H9 (cell line): Measurements from ENCODE around the gene PPCDC. TPM values are rescaled to one million over a fixed set of nuclear protein-coding genes. Genes with fewer than 3 reads are reported as not detected.

Experiments used
- DNase-seq: peaks from one replicate; pipeline ENCODE4 v3.0.0-alpha.2; 2017
- H2AFZ ChIP-seq: one replicate; pipeline ENCODE4 v1.6.1; 2013; ENCODE audit warnings: mild to moderate bottlenecking, low read length, control low read depth, moderate library complexity
- H2AK5ac ChIP-seq: 2 replicates; pipeline ENCODE4 v1.6.1; 2013; ENCODE audit warnings: low read length, control low read depth, mixed read lengths; ENCODE audit not compliant: insufficient read length
- H2BK120ac ChIP-seq: one replicate; pipeline ENCODE4 v1.6.1; 2013; ENCODE audit warnings: low read depth, mild to moderate bottlenecking, low read length, control low read depth, inconsistent platforms; ENCODE audit not compliant: poor library complexity, severe bottlenecking
- H2BK12ac ChIP-seq: 2 replicates; pipeline ENCODE4 v1.6.1; 2013; ENCODE audit warnings: low read length, control low read depth, mixed read lengths, low read depth; ENCODE audit not compliant: insufficient read length
- H2BK15ac ChIP-seq: 2 replicates; pipeline ENCODE4 v1.6.1; 2013; ENCODE audit warnings: low read depth, low read length, control low read depth
- H2BK20ac ChIP-seq: one replicate; pipeline ENCODE4 v1.6.1; 2013; ENCODE audit warnings: low read depth, mild to moderate bottlenecking, low read length, control low read depth, inconsistent platforms; ENCODE audit not compliant: poor library complexity, severe bottlenecking
- H2BK5ac ChIP-seq: 2 replicates; pipeline ENCODE4 v1.6.1; 2013; ENCODE audit warnings: low read length, control low read depth, mixed read lengths; ENCODE audit not compliant: insufficient read length
- H3K14ac ChIP-seq: 2 replicates; pipeline ENCODE4 v1.6.1; 2013; ENCODE audit warnings: low read length, control low read depth; ENCODE audit not compliant: insufficient read depth
- H3K18ac ChIP-seq: 2 replicates; pipeline ENCODE4 v1.6.1; 2013; ENCODE audit warnings: low read depth, mild to moderate bottlenecking, mixed read lengths, low read length, control low read depth; ENCODE audit not compliant: insufficient read length
- H3K23ac ChIP-seq: 2 replicates; pipeline ENCODE4 v1.6.1; 2013; ENCODE audit warnings: low read length, control low read depth, mixed read lengths, low read depth; ENCODE audit not compliant: insufficient read length
- H3K23me2 ChIP-seq: 2 replicates; pipeline ENCODE4 v1.6.1; 2013; ENCODE audit warnings: low read depth, mild to moderate bottlenecking, mixed read lengths, low read length, control low read depth; ENCODE audit not compliant: insufficient read length, poor library complexity, severe bottlenecking
- H3K27ac ChIP-seq: 2 replicates; pipeline ENCODE4 v1.5.1; 2013; ENCODE audit warnings: low read length, control low read depth, mixed read lengths, low read depth; ENCODE audit not compliant: insufficient read length
- H3K27me3 ChIP-seq: 2 replicates; pipeline ENCODE4 v1.6.1; 2013; ENCODE audit warnings: low read length, control low read depth, inconsistent platforms; ENCODE audit not compliant: insufficient read depth
- H3K4ac ChIP-seq: 2 replicates; pipeline ENCODE4 v1.6.1; 2013; ENCODE audit warnings: low read depth, mild to moderate bottlenecking, control low read depth, inconsistent platforms, low read length, moderate library complexity
- H3K4me1 ChIP-seq: 2 replicates; pipeline ENCODE4 v1.6.1; 2013; ENCODE audit warnings: low read length, control low read depth, inconsistent platforms; ENCODE audit not compliant: insufficient read depth
- H3K4me2 ChIP-seq: 2 replicates; pipeline ENCODE4 v1.6.1; 2013; ENCODE audit warnings: low read length, control low read depth, mixed read lengths; ENCODE audit not compliant: insufficient read length, insufficient read depth
- H3K56ac ChIP-seq: 2 replicates; pipeline ENCODE4 v1.6.1; 2013; ENCODE audit warnings: low read depth, mild to moderate bottlenecking, mixed read lengths, low read length, control low read depth; ENCODE audit not compliant: insufficient read length
- H3K79me1 ChIP-seq: 2 replicates; pipeline ENCODE4 v1.6.1; 2013; ENCODE audit warnings: low read depth, mild to moderate bottlenecking, moderate library complexity, low read length, control low read depth, inconsistent platforms; ENCODE audit not compliant: insufficient read depth, poor library complexity, severe bottlenecking
- H3K79me2 ChIP-seq: 2 replicates; pipeline ENCODE4 v1.6.1; 2013; ENCODE audit warnings: low read length, control low read depth, inconsistent platforms; ENCODE audit not compliant: insufficient read depth
- H3K9ac ChIP-seq: 2 replicates; pipeline ENCODE4 v1.6.1; 2013; ENCODE audit warnings: low read length, control low read depth, mixed read lengths; ENCODE audit not compliant: insufficient read length; ENCODE audit errors: extremely low read depth
- H3K9me3 ChIP-seq: one replicate; pipeline ENCODE4 v1.6.1; 2013; ENCODE audit warnings: low read depth, low read length, inconsistent platforms; ENCODE audit not compliant: control insufficient read depth
- H3T11ph ChIP-seq: one replicate; pipeline ENCODE4 v1.6.1; 2013; ENCODE audit warnings: mild to moderate bottlenecking, low read length, control low read depth, inconsistent platforms
- H4K20me1 ChIP-seq: one replicate; pipeline ENCODE4 v1.6.1; 2013; ENCODE audit not compliant: control insufficient read depth, insufficient read length, insufficient read depth
- H4K5ac ChIP-seq: 2 replicates; pipeline ENCODE4 v1.6.1; 2013; ENCODE audit warnings: low read depth, mild to moderate bottlenecking, mixed read lengths, low read length, control low read depth; ENCODE audit not compliant: insufficient read length
- H4K8ac ChIP-seq: replicated peaks from 2 replicates; pipeline ENCODE4 v1.6.1; 2013; ENCODE audit warnings: low read length, control low read depth, mixed read lengths, low read depth; ENCODE audit not compliant: insufficient read length
- H4K91ac ChIP-seq: 2 replicates; pipeline ENCODE4 v1.6.1; 2013; ENCODE audit warnings: low read depth, mild to moderate bottlenecking, moderate library complexity, mixed read lengths, low read length, control low read depth; ENCODE audit not compliant: insufficient read length
- H3K27ac Mint-ChIP-seq, 3 experiments: 2 replicates in 2 of 3; 3 replicates in 1 of 3; pipeline ENCODE4 v1.8.0; 2020 to 2021; ENCODE audit warnings: mixed read lengths in 3 of 3, mild to moderate bottlenecking in 1 of 3, moderate library complexity in 1 of 3
- H3K27me3 Mint-ChIP-seq: 2 replicates; pipeline ENCODE4 v1.8.0; 2021; ENCODE audit warnings: low read depth, mild to moderate bottlenecking, moderate library complexity, mixed read lengths
- H3K36me3 Mint-ChIP-seq, 3 experiments: 2 replicates in 2 of 3; 3 replicates in 1 of 3; pipeline ENCODE4 v1.8.0; 2020 to 2021; ENCODE audit warnings: low read depth in 3 of 3, mixed read lengths in 3 of 3; ENCODE audit not compliant: insufficient read depth in 1 of 3
- H3K4me1 Mint-ChIP-seq, 2 experiments: 2 replicates each; pipeline ENCODE4 v1.8.0; 2020; ENCODE audit warnings: mixed read lengths in 2 of 2
- H3K4me3 Mint-ChIP-seq, 2 experiments: 2 replicates in 1 of 2; 3 replicates in 1 of 2; pipeline ENCODE4 v1.8.0; 2020 to 2021; ENCODE audit warnings: mild to moderate bottlenecking in 2 of 2, mixed read lengths in 2 of 2, moderate library complexity in 1 of 2
- H3K9me3 Mint-ChIP-seq, 2 experiments: 2 replicates in 1 of 2; 3 replicates in 1 of 2; pipeline ENCODE4 v1.8.0; 2020; ENCODE audit warnings: mild to moderate bottlenecking in 2 of 2, mixed read lengths in 2 of 2, moderate library complexity in 1 of 2
- CTCF ChIP-seq: fragments of 200-600 bp; sonication (generic); conservative IDR thresholded peaks from 3 replicates; pipeline ENCODE4 v1.8.0; 2021; ENCODE audit warnings: antibody characterized with exemption, mild to moderate bottlenecking
- WGBS: extraction: QIAGEN DNeasy Blood & Tissue Kit; methylation state at CpG from one replicate; pipeline ENCODE4 v1.1.7; 2013; ENCODE audit warnings: missing lambda C conversion rate, low lambda C conversion rate, mixed read lengths; ENCODE audit not compliant: insufficient read length; ENCODE audit errors: extremely low coverage; 5-methylcytosine and 5-hydroxymethylcytosine counted together
- total RNA-seq: library from RNA; stranded (reverse); gene quantifications from 2 replicates; pipeline ENCODE4 v1.2.1, GENCODE V29; 2021

Gene PPCDC
- total RNA-seq, 1 experiment from 2014 or later, result 17.6 TPM

- Histone ChIP-seq H4K5ac (no peak overlapping the region), H3K27me3 (no peaks in the 10 kb centered on the region), H2BK20ac (no peak overlapping the region), H3K23me2 (no peaks in the 10 kb centered on the region), H3K18ac (no peak overlapping the region), H3T11ph (no peak overlapping the region), H2AK5ac (no peak overlapping the region), H4K8ac (no peak overlapping the region), H3K9me3 (no peaks in the 10 kb centered on the region), H2AFZ (no peak overlapping the region), H4K20me1 (peaks cover 3% of the 10 kb centered on the region), H2BK120ac (no peak overlapping the region), H3K4ac (no peak overlapping the region), H3K14ac (no peak overlapping the region), H3K4me1 (no peaks in the 10 kb centered on the region), H3K79me1 (no peaks in the 10 kb centered on the region), H3K4me2 (no peak overlapping the region), H3K56ac (no peak overlapping the region), H3K23ac (no peak overlapping the region), H3K79me2 (no peaks in the 10 kb centered on the region), H2BK5ac (no peak overlapping the region), H3K27ac (no peak overlapping the region), H2BK15ac (no peak overlapping the region), H4K91ac (no peak overlapping the region), H2BK12ac (no peak overlapping the region), H3K9ac (no peak overlapping the region)
- H3K36me3 Mint-ChIP-seq, result peaks cover 37 to 62% (median 41%) of the 10 kb centered on the region in 3 experiments
- no CpG with 5 or more reads among the region's 15 CpGs for WGBS
- no peak overlapping the region for H3K4me3 Mint-ChIP-seq
- H3K4me1 Mint-ChIP-seq, result no peaks in the 10 kb centered on the region
- TF ChIP-seq CTCF, result no peak
- H3K9me3 Mint-ChIP-seq, result no peaks in the 10 kb centered on the region
- DNase-seq, result no peak
- no peaks in the 10 kb centered on the region for H3K27me3 Mint-ChIP-seq
- H3K27ac Mint-ChIP-seq, result no peak overlapping the region; a peak in 1 of 7 replicates
Observed at GRCh38 chr15:75016431-75016830, 7.0 kb upstream of the PPCDC start.
